ENCODE measurements around the gene NFYC. TPM values are rescaled to one million over a fixed set of nuclear protein-coding genes. Genes with fewer than 3 reads are reported as not detected.

Gene NFYC
- total and polyA plus RNA-seq, 7 donors: 45.8 to 69.0 (median 58.6) TPM

GRCh38 chr1:40703316-40703715 lies 11.8 kb downstream of the NFYC start:
- WGBS, 3 donors: 83 to 87% (median 86%) methylated on average over 3 of the region's 3 CpGs
- peak overlapping the region; percentile 21 for H3K27ac ChIP-seq
- no peak for DNase-seq
- H3K4me3 ChIP-seq: no peak overlapping the region
- H3K9me3 ChIP-seq: no peaks in the 10 kb centered on the region
- H3K36me3 ChIP-seq (ENCODE audit: insufficient read depth in 1 of 2, low read depth in 1 of 2): no peaks in the 10 kb centered on the region
- no peak for TF ChIP-seq CTCF (IDR thresholded peaks at IDR 0.05)
- intact Hi-C loops (cut with DNase I): no loop called here
- no peaks in the 10 kb centered on the region for H3K27me3 ChIP-seq (ENCODE audit: insufficient read depth in 3 of 3, low read length in 2 of 3)
- peaks cover 34% of the 10 kb centered on the region for H3K4me1 ChIP-seq
- peak in 3 of 4 donors; percentile 28 to 44 (median 34) for ATAC-seq

DNA sequence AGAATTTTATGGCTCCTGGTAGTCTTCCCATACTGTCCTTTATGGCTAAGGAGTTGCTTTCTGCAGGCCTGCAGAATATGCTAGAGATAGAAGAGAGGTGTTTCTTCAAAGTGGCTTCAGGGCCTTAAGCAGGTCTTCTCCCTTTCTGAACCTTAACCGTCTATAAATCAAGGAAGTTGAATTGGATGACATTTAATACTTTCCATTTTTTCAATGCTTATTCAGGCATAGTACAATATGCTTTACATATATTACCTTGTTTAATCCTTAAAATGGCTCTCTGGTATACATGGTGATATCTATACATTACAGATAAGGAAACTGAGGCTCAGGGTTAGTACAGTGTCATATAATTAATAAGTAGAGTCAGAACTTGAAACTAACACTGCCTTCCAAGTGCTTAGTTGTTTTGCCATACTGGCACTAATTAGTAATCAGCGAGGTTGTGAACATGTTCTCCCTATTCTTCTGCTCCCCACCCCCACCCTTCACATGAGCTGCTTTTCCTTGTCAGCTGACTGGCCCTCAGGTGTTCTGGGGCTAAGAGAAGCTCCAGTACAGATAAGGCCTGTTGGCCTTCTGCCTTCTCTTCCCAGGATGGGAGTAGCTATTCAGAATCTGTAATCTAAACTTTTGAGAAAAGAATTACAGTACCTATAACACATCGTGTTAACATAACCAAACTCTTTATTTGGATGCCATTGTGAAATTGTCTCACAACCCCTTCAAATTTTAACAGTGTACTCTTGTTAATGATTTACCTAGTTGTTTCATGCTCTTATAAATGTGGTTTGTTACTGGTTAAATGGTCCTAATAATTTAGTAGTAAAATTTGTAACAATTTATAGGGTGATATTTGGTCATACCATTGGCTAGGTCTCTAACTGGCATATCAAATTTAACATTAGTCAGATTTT lies 13.6 kb downstream of the NFYC start:
- intact Hi-C loops (cut with DNase I): no loop called here
- Histone ChIP-seq H3K27ac (no peak overlapping the region), H3K4me1 (peaks cover 35% of the 10 kb centered on the region), H3K27me3 (ENCODE audit: insufficient read depth in 3 of 3, low read length in 2 of 3) (no peaks in the 10 kb centered on the region), H3K9me3 (no peaks in the 10 kb centered on the region), H3K4me3 (no peak overlapping the region), H3K36me3 (ENCODE audit: insufficient read depth in 1 of 2, low read depth in 1 of 2) (no peaks in the 10 kb centered on the region)
- DNase-seq (no peak), ATAC-seq (no peak)
- WGBS, 3 donors: 66 to 77% (median 72%) methylated on average over 3 of the region's 3 CpGs
- no peak for TF ChIP-seq CTCF (IDR thresholded peaks at IDR 0.05)

DNA sequence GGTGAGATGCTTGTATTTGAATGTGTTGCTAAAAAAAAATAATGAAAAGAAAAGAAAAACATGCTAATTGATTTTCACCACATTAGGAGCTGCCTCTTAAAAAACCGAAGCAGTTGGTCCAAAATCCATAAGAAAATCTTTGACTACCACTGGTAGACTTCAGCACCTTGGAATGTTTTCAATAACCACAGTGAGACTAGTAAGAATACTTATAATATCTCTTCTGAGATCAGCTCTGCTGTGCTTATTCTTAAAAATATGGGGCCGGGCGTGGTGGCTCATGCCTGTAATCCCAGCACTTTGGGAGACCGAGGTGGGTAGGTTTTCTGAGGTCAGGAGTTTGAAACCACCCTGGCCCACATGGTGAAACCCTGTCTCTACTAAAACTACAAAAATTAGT lies 15.1 kb downstream of the NFYC start:
- H3K9me3 ChIP-seq: no peaks in the 10 kb centered on the region
- DNase-seq: no peak
- H3K27me3 ChIP-seq (ENCODE audit: insufficient read depth in 3 of 3, low read length in 2 of 3): no peaks in the 10 kb centered on the region
- H3K4me1 ChIP-seq: peaks cover 50% of the 10 kb centered on the region
- 91 to 96% (median 92%) methylated on average over 4 of the region's 4 CpGs for WGBS, 3 donors
- intact Hi-C loops (cut with DNase I): no loop called here
- H3K27ac ChIP-seq: no peak overlapping the region
- TF ChIP-seq CTCF (IDR thresholded peaks at IDR 0.05): no peak
- ATAC-seq: no peak
- H3K36me3 ChIP-seq (ENCODE audit: insufficient read depth in 1 of 2, low read depth in 1 of 2): no peaks in the 10 kb centered on the region
- H3K4me3 ChIP-seq: no peak overlapping the region

DNA sequence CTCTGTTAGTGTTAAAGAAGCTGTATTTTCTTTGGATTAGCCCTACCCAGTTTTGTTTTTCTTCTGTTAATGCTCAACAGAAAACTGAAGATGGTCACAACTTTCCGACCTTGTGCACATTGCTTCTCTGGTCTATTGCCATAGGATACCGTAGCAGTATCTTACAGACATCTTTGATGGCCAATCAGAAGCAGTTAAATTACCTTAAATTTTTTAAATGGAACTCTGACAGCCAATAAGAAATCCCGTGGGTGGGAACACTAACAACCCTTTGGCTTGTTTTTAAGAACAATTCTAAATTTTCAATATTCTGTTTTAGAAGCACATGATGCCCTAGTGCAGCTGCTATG lies 17.2 kb downstream of the NFYC start:
- H3K4me1 ChIP-seq: peaks cover 62% of the 10 kb centered on the region
- no peak for TF ChIP-seq CTCF (IDR thresholded peaks at IDR 0.05)
- peak overlapping the region; percentile 75 for H3K4me3 ChIP-seq
- 1 to 4% (median 2%) methylated on average over 3 of the region's 3 CpGs for WGBS, 3 donors
- no peaks in the 10 kb centered on the region for H3K27me3 ChIP-seq (ENCODE audit: insufficient read depth in 3 of 3, low read length in 2 of 3)
- H3K9me3 ChIP-seq: no peaks in the 10 kb centered on the region
- H3K27ac ChIP-seq: peak overlapping the region; percentile 81
- intact Hi-C loops (cut with DNase I): loop anchor here in 1 of 2 donors (2.0 kb wide), 1 partner anchor 16 kb away; no protein-coding TSS in a partner anchor
- ATAC-seq (peak; percentile 59 to 71 (median 63)), DNase-seq (no peak)
- peaks cover 0 to 3% of the 10 kb centered on the region in 2 donors for H3K36me3 ChIP-seq (ENCODE audit: insufficient read depth in 1 of 2, low read depth in 1 of 2)

Measured in psoas muscle (tissue), 8 donors.